Measurements from ENCODE around the gene FAT1.

FAT1 gene

DNA sequence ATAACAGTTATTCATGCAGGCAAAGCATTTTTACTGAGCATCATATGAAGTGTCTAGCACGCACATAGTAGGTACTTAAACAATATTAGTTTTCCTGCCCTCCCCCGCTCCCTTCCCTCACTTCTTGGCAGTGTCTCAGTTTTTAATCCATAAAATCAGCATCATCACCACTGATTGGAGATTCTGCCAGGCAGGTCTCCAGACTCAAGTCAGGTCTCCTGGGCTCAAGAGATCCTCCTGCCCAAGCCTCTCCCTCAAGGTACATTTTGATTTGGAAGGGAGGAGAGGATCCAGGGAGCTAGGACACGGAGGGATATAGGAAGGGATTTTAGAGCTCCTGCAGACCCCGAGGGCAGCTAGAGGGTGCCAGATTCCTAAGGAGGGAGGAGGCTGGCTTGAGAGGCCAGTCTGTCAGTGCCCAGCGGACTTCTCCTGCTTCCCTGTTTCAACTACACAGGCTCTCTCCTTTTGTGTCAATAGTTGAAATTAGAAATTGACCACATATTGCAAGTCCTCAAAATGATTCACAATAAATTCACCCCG lies 4.4 kb upstream of the FAT1 start:
- H3K27ac ChIP-seq: peak overlapping the region; percentile 89
- TF ChIP-seq CTCF (conservative IDR thresholded peaks at IDR 0.05): no peak

GRCh38 chr4:186727169-186727976 lies 3.7 kb upstream of the FAT1 start:
- peak overlapping the region; percentile 89 for H3K27ac ChIP-seq
- no peak; the same call in none of the 2 replicates for TF ChIP-seq CTCF (conservative IDR thresholded peaks at IDR 0.05)

GRCh38 chr4:186726426-186727168 lies 2.9 kb upstream of the FAT1 start:
- peak overlapping the region; percentile 89 for H3K27ac ChIP-seq
- peak; percentile 83 for TF ChIP-seq CTCF (conservative IDR thresholded peaks at IDR 0.05)

DNA sequence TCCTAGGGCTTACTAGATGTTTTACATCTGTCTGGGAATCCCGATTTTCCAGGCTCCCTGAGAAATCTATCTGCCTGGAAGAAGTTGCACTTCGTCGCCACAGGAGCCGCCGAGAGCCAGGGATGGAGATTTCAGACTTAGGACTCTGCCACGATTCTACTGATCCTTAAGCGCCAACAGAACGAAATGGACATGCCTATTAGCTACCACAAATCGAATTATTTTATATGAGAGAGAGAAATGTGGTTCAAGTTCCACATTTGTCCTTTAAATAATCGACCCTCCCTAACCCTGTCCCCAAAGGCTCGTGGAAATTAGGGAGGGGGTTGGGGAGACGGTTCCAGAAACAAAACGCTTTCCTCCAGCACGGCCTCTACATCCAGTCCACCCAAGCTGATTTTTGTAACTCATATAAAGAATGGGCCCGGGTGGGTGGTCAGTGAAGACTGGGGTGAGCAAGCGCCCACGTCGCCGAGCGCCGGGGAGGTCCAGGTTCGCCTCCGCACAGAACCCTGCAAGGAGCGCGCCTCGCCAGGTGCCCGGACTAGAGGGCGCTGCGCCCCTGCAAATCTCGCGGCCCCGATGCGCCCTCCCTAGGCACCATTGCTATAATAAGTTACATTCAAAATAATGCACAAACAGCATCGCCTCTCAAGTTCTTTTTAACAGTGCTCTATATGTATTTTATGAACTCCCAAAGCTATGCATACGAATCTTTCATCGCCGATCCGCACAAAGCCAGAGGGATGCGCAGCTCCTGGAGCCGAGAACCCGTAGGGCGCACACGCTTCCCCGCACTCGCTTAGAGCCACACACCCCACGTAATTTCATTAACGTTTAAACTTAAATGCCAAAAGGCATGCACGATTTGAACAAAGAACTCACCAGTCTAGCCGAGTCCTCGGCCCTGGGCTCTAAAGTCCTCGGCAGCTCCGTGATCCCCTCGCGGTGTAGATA lies 2.1 kb upstream of the FAT1 start:
- TF ChIP-seq CTCF (conservative IDR thresholded peaks at IDR 0.05): peak; percentile 86
- peak overlapping the region; percentile 89 for H3K27ac ChIP-seq

- peak overlapping the region; percentile 89 for H3K27ac ChIP-seq
Observed at GRCh38 chr4:186724864-186725468, 1.3 kb upstream of the FAT1 start.

More at GRCh38 chr4:186724864-186725468, 1.3 kb upstream of the FAT1 start:
- TF ChIP-seq CTCF (conservative IDR thresholded peaks at IDR 0.05): no peak
